ENCODE measurements around the gene SEPTIN5. TPM values are rescaled to one million over a fixed set of nuclear protein-coding genes. Genes with fewer than 3 reads are reported as not detected.

Gene SEPTIN5
- total and polyA plus RNA-seq, 9 of the 15 experiments (the other 6 are each of a cell fraction or from before 2014, with no cell fraction given) = 0.03 to 195 (median 119) TPM

DNA sequence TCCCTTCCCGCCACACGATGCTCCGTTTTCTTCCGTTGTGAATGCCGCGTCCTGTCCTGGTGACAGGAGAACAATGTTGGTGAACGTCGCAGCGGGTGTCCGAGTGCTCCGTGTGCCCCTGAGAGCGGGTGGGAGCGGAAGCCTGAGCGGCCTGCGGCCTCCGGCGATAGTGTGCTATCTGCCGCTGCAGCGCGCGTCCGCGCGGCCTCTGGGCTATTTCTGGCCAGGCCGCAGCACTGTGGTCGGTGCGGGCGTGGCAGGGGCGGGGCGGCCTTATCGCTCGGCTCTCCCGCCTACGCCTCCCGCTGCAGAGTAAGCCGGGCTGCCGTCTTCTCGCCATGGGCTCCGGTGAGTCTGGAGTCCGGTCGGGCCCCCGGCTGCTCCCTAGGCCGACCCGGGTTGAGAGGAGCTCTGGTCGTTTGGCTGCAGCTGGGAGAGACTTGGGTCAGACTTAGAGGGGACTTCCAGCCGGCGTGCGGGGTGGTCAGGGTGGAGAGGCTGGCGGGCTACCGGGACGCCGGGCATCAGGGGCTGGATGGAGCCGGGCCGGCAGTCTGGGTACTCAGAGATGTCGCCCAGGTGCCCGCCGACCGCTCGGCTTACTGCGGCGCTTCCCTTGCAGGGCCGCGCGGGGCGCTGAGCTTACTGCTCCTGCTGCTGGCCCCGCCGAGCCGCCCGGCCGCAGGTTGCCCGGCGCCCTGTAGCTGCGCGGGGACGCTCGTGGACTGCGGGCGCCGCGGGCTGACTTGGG lies 9.1 kb downstream of the SEPTIN5 start, which contains the start of gene GP1BB (continued):
- TF ChIP-seq DACH1 (IDR thresholded peaks at IDR 0.05; ENCODE audit: partially characterized antibody) (peak; percentile 87), TRIM24 (IDR thresholded peaks at IDR 0.05) (peak; percentile 95 to 99), NRF1 (conservative IDR thresholded peaks at IDR 0.05 in 1 of 2, IDR thresholded peaks at IDR 0.05 in 1 of 2) (peak; percentile 66 to 70; a peak in 3 of 4 replicates), FIP1L1 (IDR thresholded peaks at IDR 0.05; ENCODE audit: low read depth, low read length, poor library complexity, severe bottlenecking) (no peak), GTF2A2 (tag; IDR thresholded peaks at IDR 0.05) (peak; percentile 4; the same call in 1 of the 2 replicates), PHB2 (IDR thresholded peaks at IDR 0.05; ENCODE audit: low read depth) (peak; percentile 95), ZNF274 (IDR thresholded peaks at IDR 0.05; ENCODE audit: borderline replicate concordance, low read depth, low read length) (peak; percentile 90), PHTF2 (CRISPR knock-in tag; IDR thresholded peaks at IDR 0.05) (0 out of 2 replicates have a peak, but pooled peaks have one; percentile 71), ZNF24 (IDR thresholded peaks at IDR 0.05) (no peak)
- TF ChIP-seq, protein P1, sequence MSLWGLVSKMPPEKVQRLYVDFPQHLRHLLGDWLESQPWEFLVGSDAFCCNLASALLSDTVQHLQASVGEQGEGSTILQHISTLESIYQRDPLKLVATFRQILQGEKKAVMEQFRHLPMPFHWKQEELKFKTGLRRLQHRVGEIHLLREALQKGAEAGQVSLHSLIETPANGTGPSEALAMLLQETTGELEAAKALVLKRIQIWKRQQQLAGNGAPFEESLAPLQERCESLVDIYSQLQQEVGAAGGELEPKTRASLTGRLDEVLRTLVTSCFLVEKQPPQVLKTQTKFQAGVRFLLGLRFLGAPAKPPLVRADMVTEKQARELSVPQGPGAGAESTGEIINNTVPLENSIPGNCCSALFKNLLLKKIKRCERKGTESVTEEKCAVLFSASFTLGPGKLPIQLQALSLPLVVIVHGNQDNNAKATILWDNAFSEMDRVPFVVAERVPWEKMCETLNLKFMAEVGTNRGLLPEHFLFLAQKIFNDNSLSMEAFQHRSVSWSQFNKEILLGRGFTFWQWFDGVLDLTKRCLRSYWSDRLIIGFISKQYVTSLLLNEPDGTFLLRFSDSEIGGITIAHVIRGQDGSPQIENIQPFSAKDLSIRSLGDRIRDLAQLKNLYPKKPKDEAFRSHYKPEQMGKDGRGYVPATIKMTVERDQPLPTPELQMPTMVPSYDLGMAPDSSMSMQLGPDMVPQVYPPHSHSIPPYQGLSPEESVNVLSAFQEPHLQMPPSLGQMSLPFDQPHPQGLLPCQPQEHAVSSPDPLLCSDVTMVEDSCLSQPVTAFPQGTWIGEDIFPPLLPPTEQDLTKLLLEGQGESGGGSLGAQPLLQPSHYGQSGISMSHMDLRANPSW (CRISPR knock-in tag; IDR thresholded peaks at IDR 0.05) = peak; percentile 99
- TF ChIP-seq, protein P2, sequence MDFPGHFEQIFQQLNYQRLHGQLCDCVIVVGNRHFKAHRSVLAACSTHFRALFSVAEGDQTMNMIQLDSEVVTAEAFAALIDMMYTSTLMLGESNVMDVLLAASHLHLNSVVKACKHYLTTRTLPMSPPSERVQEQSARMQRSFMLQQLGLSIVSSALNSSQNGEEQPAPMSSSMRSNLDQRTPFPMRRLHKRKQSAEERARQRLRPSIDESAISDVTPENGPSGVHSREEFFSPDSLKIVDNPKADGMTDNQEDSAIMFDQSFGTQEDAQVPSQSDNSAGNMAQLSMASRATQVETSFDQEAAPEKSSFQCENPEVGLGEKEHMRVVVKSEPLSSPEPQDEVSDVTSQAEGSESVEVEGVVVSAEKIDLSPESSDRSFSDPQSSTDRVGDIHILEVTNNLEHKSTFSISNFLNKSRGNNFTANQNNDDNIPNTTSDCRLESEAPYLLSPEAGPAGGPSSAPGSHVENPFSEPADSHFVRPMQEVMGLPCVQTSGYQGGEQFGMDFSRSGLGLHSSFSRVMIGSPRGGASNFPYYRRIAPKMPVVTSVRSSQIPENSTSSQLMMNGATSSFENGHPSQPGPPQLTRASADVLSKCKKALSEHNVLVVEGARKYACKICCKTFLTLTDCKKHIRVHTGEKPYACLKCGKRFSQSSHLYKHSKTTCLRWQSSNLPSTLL (IDR thresholded peaks at IDR 0.05) = 0 out of 2 replicates have a peak, but pooled peaks have one; percentile 6
- TF ChIP-seq, protein P3, sequence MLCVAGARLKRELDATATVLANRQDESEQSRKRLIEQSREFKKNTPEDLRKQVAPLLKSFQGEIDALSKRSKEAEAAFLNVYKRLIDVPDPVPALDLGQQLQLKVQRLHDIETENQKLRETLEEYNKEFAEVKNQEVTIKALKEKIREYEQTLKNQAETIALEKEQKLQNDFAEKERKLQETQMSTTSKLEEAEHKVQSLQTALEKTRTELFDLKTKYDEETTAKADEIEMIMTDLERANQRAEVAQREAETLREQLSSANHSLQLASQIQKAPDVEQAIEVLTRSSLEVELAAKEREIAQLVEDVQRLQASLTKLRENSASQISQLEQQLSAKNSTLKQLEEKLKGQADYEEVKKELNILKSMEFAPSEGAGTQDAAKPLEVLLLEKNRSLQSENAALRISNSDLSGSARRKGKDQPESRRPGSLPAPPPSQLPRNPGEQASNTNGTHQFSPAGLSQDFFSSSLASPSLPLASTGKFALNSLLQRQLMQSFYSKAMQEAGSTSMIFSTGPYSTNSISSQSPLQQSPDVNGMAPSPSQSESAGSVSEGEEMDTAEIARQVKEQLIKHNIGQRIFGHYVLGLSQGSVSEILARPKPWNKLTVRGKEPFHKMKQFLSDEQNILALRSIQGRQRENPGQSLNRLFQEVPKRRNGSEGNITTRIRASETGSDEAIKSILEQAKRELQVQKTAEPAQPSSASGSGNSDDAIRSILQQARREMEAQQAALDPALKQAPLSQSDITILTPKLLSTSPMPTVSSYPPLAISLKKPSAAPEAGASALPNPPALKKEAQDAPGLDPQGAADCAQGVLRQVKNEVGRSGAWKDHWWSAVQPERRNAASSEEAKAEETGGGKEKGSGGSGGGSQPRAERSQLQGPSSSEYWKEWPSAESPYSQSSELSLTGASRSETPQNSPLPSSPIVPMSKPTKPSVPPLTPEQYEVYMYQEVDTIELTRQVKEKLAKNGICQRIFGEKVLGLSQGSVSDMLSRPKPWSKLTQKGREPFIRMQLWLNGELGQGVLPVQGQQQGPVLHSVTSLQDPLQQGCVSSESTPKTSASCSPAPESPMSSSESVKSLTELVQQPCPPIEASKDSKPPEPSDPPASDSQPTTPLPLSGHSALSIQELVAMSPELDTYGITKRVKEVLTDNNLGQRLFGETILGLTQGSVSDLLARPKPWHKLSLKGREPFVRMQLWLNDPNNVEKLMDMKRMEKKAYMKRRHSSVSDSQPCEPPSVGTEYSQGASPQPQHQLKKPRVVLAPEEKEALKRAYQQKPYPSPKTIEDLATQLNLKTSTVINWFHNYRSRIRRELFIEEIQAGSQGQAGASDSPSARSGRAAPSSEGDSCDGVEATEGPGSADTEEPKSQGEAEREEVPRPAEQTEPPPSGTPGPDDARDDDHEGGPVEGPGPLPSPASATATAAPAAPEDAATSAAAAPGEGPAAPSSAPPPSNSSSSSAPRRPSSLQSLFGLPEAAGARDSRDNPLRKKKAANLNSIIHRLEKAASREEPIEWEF (CRISPR knock-in tag; IDR thresholded peaks at IDR 0.05) = no peak
- TF ChIP-seq, protein P4, sequence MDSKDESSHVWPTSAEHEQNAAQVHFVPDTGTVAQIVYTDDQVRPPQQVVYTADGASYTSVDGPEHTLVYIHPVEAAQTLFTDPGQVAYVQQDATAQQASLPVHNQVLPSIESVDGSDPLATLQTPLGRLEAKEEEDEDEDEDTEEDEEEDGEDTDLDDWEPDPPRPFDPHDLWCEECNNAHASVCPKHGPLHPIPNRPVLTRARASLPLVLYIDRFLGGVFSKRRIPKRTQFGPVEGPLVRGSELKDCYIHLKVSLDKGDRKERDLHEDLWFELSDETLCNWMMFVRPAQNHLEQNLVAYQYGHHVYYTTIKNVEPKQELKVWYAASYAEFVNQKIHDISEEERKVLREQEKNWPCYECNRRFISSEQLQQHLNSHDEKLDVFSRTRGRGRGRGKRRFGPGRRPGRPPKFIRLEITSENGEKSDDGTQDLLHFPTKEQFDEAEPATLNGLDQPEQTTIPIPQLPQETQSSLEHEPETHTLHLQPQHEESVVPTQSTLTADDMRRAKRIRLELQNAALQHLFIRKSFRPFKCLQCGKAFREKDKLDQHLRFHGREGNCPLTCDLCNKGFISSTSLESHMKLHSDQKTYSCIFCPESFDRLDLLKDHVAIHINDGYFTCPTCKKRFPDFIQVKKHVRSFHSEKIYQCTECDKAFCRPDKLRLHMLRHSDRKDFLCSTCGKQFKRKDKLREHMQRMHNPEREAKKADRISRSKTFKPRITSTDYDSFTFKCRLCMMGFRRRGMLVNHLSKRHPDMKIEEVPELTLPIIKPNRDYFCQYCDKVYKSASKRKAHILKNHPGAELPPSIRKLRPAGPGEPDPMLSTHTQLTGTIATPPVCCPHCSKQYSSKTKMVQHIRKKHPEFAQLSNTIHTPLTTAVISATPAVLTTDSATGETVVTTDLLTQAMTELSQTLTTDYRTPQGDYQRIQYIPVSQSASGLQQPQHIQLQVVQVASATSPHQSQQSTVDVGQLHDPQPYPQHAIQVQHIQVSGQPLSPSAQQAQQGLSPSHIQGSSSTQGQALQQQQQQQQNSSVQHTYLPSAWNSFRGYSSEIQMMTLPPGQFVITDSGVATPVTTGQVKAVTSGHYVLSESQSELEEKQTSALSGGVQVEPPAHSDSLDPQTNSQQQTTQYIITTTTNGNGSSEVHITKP (IDR thresholded peaks at IDR 0.05; ENCODE audit: partially characterized antibody) = peak; percentile 78
